Osteoblast (primary cell): Measurements from ENCODE around the gene SMCO2. TPM values are rescaled to one million over a fixed set of nuclear protein-coding genes. Genes with fewer than 3 reads are reported as not detected.

Experiments
- DNase-seq: peaks from one replicate; pipeline ENCODE4 v3.0.0; 2011; ENCODE audit warnings: low spot score, mixed read lengths; ENCODE audit not compliant: insufficient read length; ENCODE audit errors: missing footprints
- H2AFZ ChIP-seq: 2 replicates; pipeline ENCODE4 v1.6.0; 2011; ENCODE audit warnings: mild to moderate bottlenecking, low read length
- H3K27ac ChIP-seq: 2 replicates; pipeline ENCODE4 v1.5.1; 2011; ENCODE audit warnings: mild to moderate bottlenecking, low read depth, low read length, moderate library complexity
- H3K27me3 ChIP-seq: 2 replicates; pipeline ENCODE4 v1.6.0; 2012; ENCODE audit warnings: mild to moderate bottlenecking, control low read depth, inconsistent platforms, low read length, moderate library complexity; ENCODE audit not compliant: insufficient read depth
- H3K36me3 ChIP-seq: 2 replicates; pipeline ENCODE4 v1.5.1; 2011; ENCODE audit warnings: mild to moderate bottlenecking, low read length, control low read depth, moderate library complexity; ENCODE audit not compliant: insufficient read depth
- H3K4me1 ChIP-seq: 2 replicates; pipeline ENCODE4 v1.5.1; 2011; ENCODE audit warnings: mild to moderate bottlenecking, low read length, control low read depth, moderate library complexity; ENCODE audit not compliant: insufficient read depth
- H3K4me2 ChIP-seq: 2 replicates; pipeline ENCODE4 v1.6.0; 2011; ENCODE audit warnings: mild to moderate bottlenecking, low read length; ENCODE audit not compliant: insufficient read depth
- H3K4me3 ChIP-seq: fragments of 200-600 bp; sonication (generic); 3 replicates; pipeline ENCODE4 v1.5.1; 2012; ENCODE audit warnings: mild to moderate bottlenecking, low read length, inconsistent platforms; ENCODE audit not compliant: insufficient read depth
- H3K79me2 ChIP-seq: 2 replicates; pipeline ENCODE4 v1.6.0; 2012; ENCODE audit warnings: mild to moderate bottlenecking, low read length, control low read depth, inconsistent platforms; ENCODE audit not compliant: insufficient read depth
- H3K9me3 ChIP-seq: 2 replicates; pipeline ENCODE4 v1.5.1; 2011; ENCODE audit warnings: low read depth, low read length, control low read depth
- H4K20me1 ChIP-seq: 2 replicates; pipeline ENCODE4 v1.6.0; 2012; ENCODE audit warnings: mild to moderate bottlenecking, low read length, control low read depth; ENCODE audit not compliant: insufficient read depth
- total RNA-seq: library from RNA; depleted of rRNA; stranded (reverse); fragments of >200 nt; gene quantifications from 2 replicates; pipeline ENCODE4 v1.2.3, GENCODE V29; 2012
- TF ChIP-seq, protein P1 (sequence below): IDR thresholded peaks from 2 replicates; pipeline ENCODE4 v1.5.1; 2011; ENCODE audit warnings: mild to moderate bottlenecking, low read depth, low read length, moderate library complexity; ENCODE audit errors: extremely low read depth

SMCO2 gene
- total RNA-seq, 1 donor, result 0.72 TPM

DNA sequence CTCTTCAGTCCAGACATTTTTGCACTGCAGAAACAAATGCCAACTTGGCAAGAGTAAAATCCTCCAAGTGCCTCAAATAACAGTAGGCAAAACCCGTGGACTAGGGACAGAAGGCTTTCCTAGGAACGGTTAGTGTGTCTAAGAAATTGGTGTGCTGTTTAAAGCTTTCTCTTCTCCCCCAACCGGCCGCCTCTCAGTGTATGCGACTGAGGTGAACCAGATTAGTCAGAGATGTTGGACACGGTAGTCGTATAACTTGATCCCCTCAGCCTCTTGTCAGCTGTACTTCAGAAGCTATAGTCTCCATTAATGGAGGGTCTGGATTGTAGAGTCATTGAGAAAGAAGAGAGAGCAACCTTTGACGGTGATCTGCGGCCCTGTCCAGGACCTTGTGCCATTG is 99.1 kb downstream of the SMCO2 start:
- TF ChIP-seq, protein P1, sequence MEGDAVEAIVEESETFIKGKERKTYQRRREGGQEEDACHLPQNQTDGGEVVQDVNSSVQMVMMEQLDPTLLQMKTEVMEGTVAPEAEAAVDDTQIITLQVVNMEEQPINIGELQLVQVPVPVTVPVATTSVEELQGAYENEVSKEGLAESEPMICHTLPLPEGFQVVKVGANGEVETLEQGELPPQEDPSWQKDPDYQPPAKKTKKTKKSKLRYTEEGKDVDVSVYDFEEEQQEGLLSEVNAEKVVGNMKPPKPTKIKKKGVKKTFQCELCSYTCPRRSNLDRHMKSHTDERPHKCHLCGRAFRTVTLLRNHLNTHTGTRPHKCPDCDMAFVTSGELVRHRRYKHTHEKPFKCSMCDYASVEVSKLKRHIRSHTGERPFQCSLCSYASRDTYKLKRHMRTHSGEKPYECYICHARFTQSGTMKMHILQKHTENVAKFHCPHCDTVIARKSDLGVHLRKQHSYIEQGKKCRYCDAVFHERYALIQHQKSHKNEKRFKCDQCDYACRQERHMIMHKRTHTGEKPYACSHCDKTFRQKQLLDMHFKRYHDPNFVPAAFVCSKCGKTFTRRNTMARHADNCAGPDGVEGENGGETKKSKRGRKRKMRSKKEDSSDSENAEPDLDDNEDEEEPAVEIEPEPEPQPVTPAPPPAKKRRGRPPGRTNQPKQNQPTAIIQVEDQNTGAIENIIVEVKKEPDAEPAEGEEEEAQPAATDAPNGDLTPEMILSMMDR, result no peak
- Histone ChIP-seq H4K20me1 (peaks cover 13% of the 10 kb centered on the region), H2AFZ (no peak overlapping the region), H3K4me2 (no peak overlapping the region), H3K4me1 (peaks cover 66% of the 10 kb centered on the region), H3K27ac (peak overlapping the region; percentile 96), H3K36me3 (peaks cover 4% of the 10 kb centered on the region), H3K27me3 (no peaks in the 10 kb centered on the region), H3K9me3 (no peaks in the 10 kb centered on the region), H3K79me2 (peaks cover 90% of the 10 kb centered on the region), H3K4me3 (no peak overlapping the region)
- no peak for DNase-seq

- Histone ChIP-seq H3K36me3 (peaks cover 7% of the 10 kb centered on the region), H3K4me3 (no peak overlapping the region), H3K4me1 (peaks cover 70% of the 10 kb centered on the region), H2AFZ (no peak overlapping the region), H3K27ac (peak overlapping the region; percentile 96), H3K4me2 (no peak overlapping the region), H3K9me3 (no peaks in the 10 kb centered on the region), H3K79me2 (peaks cover 91% of the 10 kb centered on the region), H3K27me3 (no peaks in the 10 kb centered on the region), H4K20me1 (peaks cover 4% of the 10 kb centered on the region)
- TF ChIP-seq, protein P1, result no peak
- no peak for DNase-seq
Measured at GRCh38 chr12:27547592-27547991, 101.1 kb downstream of the SMCO2 start.

DNA sequence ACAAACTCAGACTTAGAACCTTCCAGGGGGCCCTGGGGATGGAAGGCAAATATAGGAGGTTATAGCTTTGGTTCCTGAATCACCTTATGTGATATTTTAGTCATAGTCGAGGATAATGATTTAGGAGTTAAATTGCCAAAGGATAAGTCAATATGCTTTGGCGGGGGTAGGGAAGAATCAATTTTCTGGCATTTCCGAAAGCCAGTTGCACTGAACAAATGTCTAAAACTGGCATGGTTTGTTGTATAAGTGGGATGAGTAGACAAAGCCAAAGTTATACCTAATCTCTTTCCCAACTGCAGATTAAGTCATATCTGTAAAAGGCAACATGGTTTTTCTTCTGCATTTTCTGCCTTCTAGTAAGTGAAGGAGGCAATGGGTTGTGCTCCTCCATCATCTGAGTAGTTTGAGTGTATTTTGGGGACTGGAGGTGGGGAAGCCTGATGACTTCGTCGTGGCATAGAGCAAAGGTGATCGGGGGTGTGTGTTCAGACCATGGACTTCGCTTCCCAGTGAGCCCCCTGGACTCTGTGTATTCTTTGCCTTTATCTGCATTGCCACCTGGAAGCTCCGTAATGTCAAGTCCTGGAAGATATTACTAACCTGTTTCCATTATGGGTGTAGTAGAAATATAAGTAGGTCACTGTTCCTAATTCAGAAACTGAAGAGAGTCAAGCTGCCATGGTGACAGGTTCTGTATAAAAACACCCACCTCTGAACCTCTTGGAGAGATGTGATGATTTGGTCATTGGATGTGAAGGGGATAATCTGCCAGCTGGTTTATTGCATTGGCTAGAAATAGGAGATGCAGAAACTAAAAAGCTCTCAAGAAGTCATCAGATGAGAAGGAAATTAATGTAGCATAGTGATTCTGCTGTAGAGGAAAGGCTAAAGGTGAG is 102.0 kb downstream of the SMCO2 start:
- no peak for DNase-seq
- TF ChIP-seq, protein P1, result no peak
- Histone ChIP-seq H3K4me2 (peak overlapping the region; percentile 82), H3K79me2 (peaks cover 91% of the 10 kb centered on the region), H3K4me3 (no peak overlapping the region), H2AFZ (no peak overlapping the region), H3K4me1 (peaks cover 72% of the 10 kb centered on the region), H3K36me3 (peaks cover 7% of the 10 kb centered on the region), H3K27ac (peak overlapping the region; percentile 96), H4K20me1 (peaks cover 4% of the 10 kb centered on the region), H3K27me3 (no peaks in the 10 kb centered on the region), H3K9me3 (no peaks in the 10 kb centered on the region)

- H3K27ac ChIP-seq, result peak overlapping the region; percentile 96
- H3K79me2 ChIP-seq, result peaks cover 91% of the 10 kb centered on the region
- H3K4me3 ChIP-seq, result peak overlapping the region; percentile 44
- TF ChIP-seq, protein P1, result no peak
- peaks cover 79% of the 10 kb centered on the region for H3K4me1 ChIP-seq
- H4K20me1 ChIP-seq, result peaks cover 4% of the 10 kb centered on the region
- peak overlapping the region; percentile 82 for H3K4me2 ChIP-seq
- H3K9me3 ChIP-seq, result no peaks in the 10 kb centered on the region
- peaks cover 7% of the 10 kb centered on the region for H3K36me3 ChIP-seq
- H3K27me3 ChIP-seq, result no peaks in the 10 kb centered on the region
- DNase-seq, result no peak
- H2AFZ ChIP-seq, result no peak overlapping the region
Measured at GRCh38 chr12:27549236-27549800, 102.8 kb downstream of the SMCO2 start.
